Stimulated activated CD8-positive, alpha-beta memory T cell treated with anti-CD3 and anti-CD28 coated beads, Interleukin-2, amount 100 ng/mL, for 48 hours (primary cell): Measurements from ENCODE around the gene PRKCA.
"Not testable (repeated sequence)": the region's sequence is repeated elsewhere in the genome, so short reads cannot be mapped to it uniquely, and the experiment has no call there.

ENCODE experiments used
- DNase-seq, 2 donors: peaks; one replicate each; pipeline ENCODE4 v3.0.0-alpha.2; 2020; ENCODE audit warnings: low read depth in 2 of 2

Gene PRKCA

GRCh38 chr17:66620528-66620927 lies 318.1 kb downstream of the PRKCA start:
- no peak for DNase-seq

- not testable (repeated sequence) for DNase-seq
Observed at GRCh38 chr17:66624630-66625029, 322.2 kb downstream of the PRKCA start.

- DNase-seq: no peak
Observed at GRCh38 chr17:66625311-66625767, 322.9 kb downstream of the PRKCA start.

- no peak for DNase-seq
Observed at GRCh38 chr17:66627985-66628384, 325.6 kb downstream of the PRKCA start.

- DNase-seq: no peak
Observed at GRCh38 chr17:66629762-66630161, 327.3 kb downstream of the PRKCA start.

GRCh38 chr17:66630379-66630778 lies 328.0 kb downstream of the PRKCA start:
- no peak for DNase-seq

- no peak for DNase-seq
Observed at GRCh38 chr17:66630828-66631472, 328.5 kb downstream of the PRKCA start.

GRCh38 chr17:66632731-66633130 lies 330.3 kb downstream of the PRKCA start:
- no peak for DNase-seq

GRCh38 chr17:66633317-66633965 lies 331.0 kb downstream of the PRKCA start:
- peak; percentile 20 to 27 for DNase-seq

GRCh38 chr17:66634193-66634592 lies 331.8 kb downstream of the PRKCA start:
- DNase-seq: no peak

- no peak for DNase-seq
Observed at GRCh38 chr17:66635386-66636045, 333.1 kb downstream of the PRKCA start.

GRCh38 chr17:66636111-66636510 lies 333.7 kb downstream of the PRKCA start:
- no peak for DNase-seq

GRCh38 chr17:66637491-66637890 lies 335.1 kb downstream of the PRKCA start:
- no peak for DNase-seq

- no peak for DNase-seq
Observed at GRCh38 chr17:66638707-66639479, 336.5 kb downstream of the PRKCA start.

- no peak for DNase-seq
Observed at GRCh38 chr17:66643815-66644710, 341.6 kb downstream of the PRKCA start.

- no peak for DNase-seq
Observed at GRCh38 chr17:66645259-66645658, 342.8 kb downstream of the PRKCA start.

- DNase-seq: no peak
Observed at GRCh38 chr17:66647391-66647983, 345.1 kb downstream of the PRKCA start.

GRCh38 chr17:66649818-66650543 lies 347.6 kb downstream of the PRKCA start:
- no peak for DNase-seq

GRCh38 chr17:66650544-66650877 lies 348.1 kb downstream of the PRKCA start:
- no peak for DNase-seq

- DNase-seq: no peak
Observed at GRCh38 chr17:66652840-66653507, 350.6 kb downstream of the PRKCA start.
